Measurements from ENCODE around the gene HDHD2.

HDHD2 gene

DNA sequence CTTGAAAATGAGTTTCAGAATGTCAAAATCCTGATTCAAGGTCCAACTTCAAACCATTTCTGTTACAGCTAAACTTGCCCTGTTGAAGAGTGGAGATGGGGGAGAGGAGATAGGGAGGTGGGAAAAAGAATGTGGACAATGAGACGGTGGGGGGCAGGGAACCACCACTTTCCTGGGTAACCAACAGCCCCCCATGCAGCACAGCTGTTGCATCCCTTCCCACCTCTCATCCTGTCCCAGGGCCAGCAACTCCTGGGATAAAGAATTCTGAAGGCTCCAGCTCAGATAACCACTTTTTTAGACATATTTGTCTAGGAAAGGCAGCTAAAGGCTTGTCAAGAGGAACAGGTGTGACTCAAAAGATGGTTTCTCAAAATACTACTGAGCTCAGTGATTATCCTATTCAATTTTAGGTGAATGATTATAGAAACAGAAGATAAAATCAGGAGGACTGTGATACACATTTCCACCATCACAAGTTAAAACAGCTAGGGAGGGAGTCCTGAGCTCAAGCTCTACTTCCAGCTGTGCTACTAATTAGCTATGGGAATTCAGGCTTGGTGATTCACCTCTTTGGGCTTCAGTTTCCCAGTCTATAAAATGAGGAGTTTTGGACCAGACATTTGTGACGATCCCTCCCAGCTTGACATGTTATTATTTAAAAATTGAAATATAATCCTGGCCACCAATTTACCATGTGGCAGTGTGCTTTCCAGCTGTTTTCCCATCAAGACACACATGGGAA lies 36.3 kb downstream of the HDHD2 start:
- Histone ChIP-seq H3K4me1 (ENCODE audit: insufficient read depth, low read length) (no peaks in the 10 kb centered on the region), H3K79me2 (ENCODE audit: insufficient read depth, low read length) (no peaks in the 10 kb centered on the region), H3K36me3 (ENCODE audit: insufficient read depth, low read length) (peaks cover 55% of the 10 kb centered on the region), H4K20me1 (ENCODE audit: insufficient read depth, low read length) (no peaks in the 10 kb centered on the region), H3K27me3 (ENCODE audit: insufficient read depth, low read length, poor library complexity) (no peaks in the 10 kb centered on the region), H3K27ac (ENCODE audit: low read length) (no peak overlapping the region), H2AFZ (ENCODE audit: low read depth, low read length) (no peak overlapping the region), H3K9me3 (ENCODE audit: insufficient read depth, low read length, severe bottlenecking) (no peaks in the 10 kb centered on the region), H3K9ac (ENCODE audit: low read depth, low read length) (no peak overlapping the region), H3K4me2 (ENCODE audit: insufficient read depth, low read length) (no peak overlapping the region), H3K4me3 (ENCODE audit: low read depth in 1 of 2, low read length in 2 of 2) (no peak overlapping the region)
- no peak for DNase-seq
- ATAC-seq (ENCODE audit: insufficient read depth, low read depth), result no peak
- TF ChIP-seq, protein P1, sequence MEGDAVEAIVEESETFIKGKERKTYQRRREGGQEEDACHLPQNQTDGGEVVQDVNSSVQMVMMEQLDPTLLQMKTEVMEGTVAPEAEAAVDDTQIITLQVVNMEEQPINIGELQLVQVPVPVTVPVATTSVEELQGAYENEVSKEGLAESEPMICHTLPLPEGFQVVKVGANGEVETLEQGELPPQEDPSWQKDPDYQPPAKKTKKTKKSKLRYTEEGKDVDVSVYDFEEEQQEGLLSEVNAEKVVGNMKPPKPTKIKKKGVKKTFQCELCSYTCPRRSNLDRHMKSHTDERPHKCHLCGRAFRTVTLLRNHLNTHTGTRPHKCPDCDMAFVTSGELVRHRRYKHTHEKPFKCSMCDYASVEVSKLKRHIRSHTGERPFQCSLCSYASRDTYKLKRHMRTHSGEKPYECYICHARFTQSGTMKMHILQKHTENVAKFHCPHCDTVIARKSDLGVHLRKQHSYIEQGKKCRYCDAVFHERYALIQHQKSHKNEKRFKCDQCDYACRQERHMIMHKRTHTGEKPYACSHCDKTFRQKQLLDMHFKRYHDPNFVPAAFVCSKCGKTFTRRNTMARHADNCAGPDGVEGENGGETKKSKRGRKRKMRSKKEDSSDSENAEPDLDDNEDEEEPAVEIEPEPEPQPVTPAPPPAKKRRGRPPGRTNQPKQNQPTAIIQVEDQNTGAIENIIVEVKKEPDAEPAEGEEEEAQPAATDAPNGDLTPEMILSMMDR (IDR thresholded peaks at IDR 0.05; ENCODE audit: borderline replicate concordance, extremely low read depth, low read length, poor library complexity, severe bottlenecking), result no peak
- TF ChIP-seq EZH2 (IDR thresholded peaks at IDR 0.05; ENCODE audit: borderline replicate concordance, low read depth, low read length, severe bottlenecking), result no peak

DNA sequence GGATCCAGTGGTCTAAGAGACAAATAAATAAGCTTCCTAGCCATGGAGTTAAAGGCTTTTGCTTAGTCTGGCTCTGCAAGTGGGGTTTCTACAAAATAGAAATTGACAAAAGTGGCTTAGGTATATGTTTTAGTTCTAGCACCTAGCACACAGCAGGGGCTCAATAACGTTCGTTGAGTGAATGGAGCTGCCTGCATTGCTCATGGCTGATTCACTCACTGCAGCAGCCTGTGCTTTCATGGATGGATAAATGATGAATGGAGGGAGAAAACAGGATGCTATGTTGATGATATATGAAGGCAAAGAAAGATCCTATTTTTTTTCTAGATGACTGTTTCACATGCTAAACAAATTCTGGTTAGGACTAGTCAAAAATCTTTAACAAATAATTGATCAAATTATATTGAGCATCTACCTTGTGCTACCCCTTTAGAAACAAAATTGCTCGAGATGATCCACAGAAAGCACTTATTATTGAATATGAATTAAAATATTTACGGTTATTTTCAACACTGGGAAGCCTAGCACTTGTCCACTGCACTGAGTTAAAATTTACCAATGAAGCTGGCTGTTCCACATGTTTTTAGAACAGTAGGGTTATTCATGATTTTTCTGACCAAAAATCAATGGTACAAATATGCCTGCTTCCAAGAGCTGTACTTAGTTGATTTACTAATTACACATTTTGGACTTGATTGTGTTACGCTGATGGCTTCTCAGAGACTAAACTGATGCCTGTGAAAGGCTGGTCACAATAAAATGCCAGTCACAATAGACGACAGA lies 39.6 kb downstream of the HDHD2 start:
- no peaks in the 10 kb centered on the region for H3K79me2 ChIP-seq (ENCODE audit: insufficient read depth, low read length)
- H2AFZ ChIP-seq (ENCODE audit: low read depth, low read length), result no peak overlapping the region
- no peak for ATAC-seq (ENCODE audit: insufficient read depth, low read depth)
- H3K27me3 ChIP-seq (ENCODE audit: insufficient read depth, low read length, poor library complexity), result no peaks in the 10 kb centered on the region
- DNase-seq, result no peak
- H3K4me2 ChIP-seq (ENCODE audit: insufficient read depth, low read length), result no peak overlapping the region
- no peak overlapping the region for H3K4me3 ChIP-seq (ENCODE audit: low read depth in 1 of 2, low read length in 2 of 2)
- H3K9me3 ChIP-seq (ENCODE audit: insufficient read depth, low read length, severe bottlenecking), result no peaks in the 10 kb centered on the region
- H4K20me1 ChIP-seq (ENCODE audit: insufficient read depth, low read length), result no peaks in the 10 kb centered on the region
- H3K36me3 ChIP-seq (ENCODE audit: insufficient read depth, low read length), result peaks cover 83% of the 10 kb centered on the region
- H3K27ac ChIP-seq (ENCODE audit: low read length), result no peak overlapping the region
- TF ChIP-seq EZH2 (IDR thresholded peaks at IDR 0.05; ENCODE audit: borderline replicate concordance, low read depth, low read length, severe bottlenecking), result no peak
- TF ChIP-seq, protein P1 (IDR thresholded peaks at IDR 0.05; ENCODE audit: borderline replicate concordance, extremely low read depth, low read length, poor library complexity, severe bottlenecking), result no peak
- H3K9ac ChIP-seq (ENCODE audit: low read depth, low read length), result no peak overlapping the region
- H3K4me1 ChIP-seq (ENCODE audit: insufficient read depth, low read length), result no peaks in the 10 kb centered on the region

DNA sequence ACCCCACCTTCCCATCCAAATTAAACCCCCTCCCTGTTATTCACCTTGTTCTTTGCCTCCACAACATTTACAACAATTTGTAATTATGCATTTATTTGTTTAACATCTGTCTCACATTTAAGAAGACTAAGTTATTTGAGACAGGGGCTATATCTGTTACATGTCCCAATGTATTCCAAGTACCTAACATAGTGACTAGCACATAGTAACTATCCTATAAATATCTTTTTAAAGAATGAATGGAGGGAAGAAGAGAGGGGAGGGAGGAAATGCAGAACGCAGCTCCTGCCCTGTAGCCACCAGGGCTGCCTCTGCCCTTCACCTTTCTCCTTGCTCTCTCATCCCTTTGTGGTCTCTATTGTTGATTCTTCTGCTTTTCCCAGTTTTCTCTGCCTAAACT lies 40.6 kb downstream of the HDHD2 start:
- H4K20me1 ChIP-seq (ENCODE audit: insufficient read depth, low read length), result no peaks in the 10 kb centered on the region
- H3K36me3 ChIP-seq (ENCODE audit: insufficient read depth, low read length), result peaks cover 87% of the 10 kb centered on the region
- H3K4me3 ChIP-seq (ENCODE audit: low read depth in 1 of 2, low read length in 2 of 2), result no peak overlapping the region
- no peaks in the 10 kb centered on the region for H3K9me3 ChIP-seq (ENCODE audit: insufficient read depth, low read length, severe bottlenecking)
- no peak for DNase-seq
- H3K4me2 ChIP-seq (ENCODE audit: insufficient read depth, low read length), result no peak overlapping the region
- ATAC-seq (ENCODE audit: insufficient read depth, low read depth), result no peak
- H3K79me2 ChIP-seq (ENCODE audit: insufficient read depth, low read length), result no peaks in the 10 kb centered on the region
- no peak overlapping the region for H2AFZ ChIP-seq (ENCODE audit: low read depth, low read length)
- no peak overlapping the region for H3K9ac ChIP-seq (ENCODE audit: low read depth, low read length)
- no peaks in the 10 kb centered on the region for H3K27me3 ChIP-seq (ENCODE audit: insufficient read depth, low read length, poor library complexity)
- no peak overlapping the region for H3K27ac ChIP-seq (ENCODE audit: low read length)
- TF ChIP-seq, protein P1 (IDR thresholded peaks at IDR 0.05; ENCODE audit: borderline replicate concordance, extremely low read depth, low read length, poor library complexity, severe bottlenecking), result no peak
- H3K4me1 ChIP-seq (ENCODE audit: insufficient read depth, low read length), result no peaks in the 10 kb centered on the region

All from DND-41 (cell line).